AG09309 (cell line): Measurements from ENCODE around the gene YPEL4.
A peak's percentile ranks its signal among the peaks of the same experiment; 100 is the strongest.

Source experiments
- DNase-seq: peaks from one replicate; pipeline ENCODE4 v3.0.0-alpha.2; 2010; ENCODE audit warnings: low read depth
- H3K4me3 ChIP-seq: 2 replicates; pipeline ENCODE4 v1.5.1; 2011; ENCODE audit warnings: mild to moderate bottlenecking, low read depth, low read length, moderate library complexity; ENCODE audit not compliant: control insufficient read depth
- TF ChIP-seq, protein P1 (sequence below): IDR thresholded peaks from 2 replicates; pipeline ENCODE4 v1.5.1; 2011; ENCODE audit warnings: mild to moderate bottlenecking, low read depth, low read length, inconsistent platforms; ENCODE audit not compliant: insufficient read depth, control insufficient read depth; ENCODE audit errors: missing control alignments

The YPEL4 gene

DNA sequence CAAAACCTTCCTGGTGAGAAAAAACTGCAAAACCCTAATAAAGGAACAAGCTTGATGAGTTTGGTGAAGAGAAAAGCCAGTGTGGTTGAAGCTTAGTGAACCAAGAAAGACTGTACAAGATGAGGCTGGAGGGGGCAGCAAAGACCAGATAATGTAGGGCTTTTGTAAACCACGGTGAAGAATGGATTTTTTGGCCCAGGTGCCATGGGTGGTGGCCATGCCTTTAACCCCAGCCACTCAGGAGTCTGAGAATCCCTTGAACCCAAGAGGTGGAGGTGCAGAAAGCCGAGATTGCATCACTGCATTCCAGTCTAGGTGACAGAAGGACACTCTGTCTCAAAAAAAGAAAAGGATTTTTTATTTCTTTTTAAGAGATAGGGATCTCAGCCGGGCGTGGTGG is 13.2 kb upstream of the YPEL4 start:
- DNase-seq: no peak
- TF ChIP-seq, protein P1, sequence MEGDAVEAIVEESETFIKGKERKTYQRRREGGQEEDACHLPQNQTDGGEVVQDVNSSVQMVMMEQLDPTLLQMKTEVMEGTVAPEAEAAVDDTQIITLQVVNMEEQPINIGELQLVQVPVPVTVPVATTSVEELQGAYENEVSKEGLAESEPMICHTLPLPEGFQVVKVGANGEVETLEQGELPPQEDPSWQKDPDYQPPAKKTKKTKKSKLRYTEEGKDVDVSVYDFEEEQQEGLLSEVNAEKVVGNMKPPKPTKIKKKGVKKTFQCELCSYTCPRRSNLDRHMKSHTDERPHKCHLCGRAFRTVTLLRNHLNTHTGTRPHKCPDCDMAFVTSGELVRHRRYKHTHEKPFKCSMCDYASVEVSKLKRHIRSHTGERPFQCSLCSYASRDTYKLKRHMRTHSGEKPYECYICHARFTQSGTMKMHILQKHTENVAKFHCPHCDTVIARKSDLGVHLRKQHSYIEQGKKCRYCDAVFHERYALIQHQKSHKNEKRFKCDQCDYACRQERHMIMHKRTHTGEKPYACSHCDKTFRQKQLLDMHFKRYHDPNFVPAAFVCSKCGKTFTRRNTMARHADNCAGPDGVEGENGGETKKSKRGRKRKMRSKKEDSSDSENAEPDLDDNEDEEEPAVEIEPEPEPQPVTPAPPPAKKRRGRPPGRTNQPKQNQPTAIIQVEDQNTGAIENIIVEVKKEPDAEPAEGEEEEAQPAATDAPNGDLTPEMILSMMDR: no peak
- H3K4me3 ChIP-seq: no peak overlapping the region

DNA sequence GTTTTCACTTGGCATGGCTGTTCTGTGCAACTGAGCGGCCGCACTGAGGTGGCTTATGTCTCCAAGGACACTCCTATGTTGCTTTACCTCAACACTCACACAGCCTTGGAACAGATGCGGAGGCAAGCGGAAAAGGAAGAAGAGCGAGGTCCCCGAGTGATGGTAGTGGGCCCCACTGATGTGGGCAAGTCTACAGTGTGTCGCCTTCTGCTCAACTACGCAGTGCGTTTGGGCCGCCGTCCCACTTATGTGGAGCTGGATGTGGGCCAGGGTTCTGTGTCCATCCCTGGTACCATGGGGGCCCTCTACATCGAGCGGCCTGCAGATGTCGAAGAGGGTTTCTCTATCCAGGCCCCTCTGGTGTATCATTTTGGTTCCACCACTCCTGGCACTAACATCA is 10.0 kb upstream of the YPEL4 start:
- H3K4me3 ChIP-seq: no peak overlapping the region
- TF ChIP-seq, protein P1: no peak
- no peak for DNase-seq

DNA sequence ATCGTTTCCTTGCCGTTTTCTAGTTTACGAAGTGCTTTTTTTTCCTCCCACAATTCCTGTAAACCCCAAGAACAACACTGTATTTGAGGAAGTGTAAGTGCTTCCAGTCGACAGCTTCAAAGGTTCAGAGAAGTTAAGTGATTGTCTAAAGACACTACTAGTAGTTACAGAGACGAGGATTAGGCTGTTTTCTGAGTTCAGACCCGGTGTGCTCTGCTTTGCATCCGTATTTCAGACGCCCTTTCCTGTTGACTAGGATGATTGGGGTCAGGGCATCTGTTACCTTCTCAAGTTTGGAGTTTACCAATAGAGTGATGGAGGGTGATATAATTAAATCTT is 8.3 kb upstream of the YPEL4 start:
- TF ChIP-seq, protein P1: no peak
- peak overlapping the region; percentile 83 for H3K4me3 ChIP-seq
- DNase-seq: no peak

DNA sequence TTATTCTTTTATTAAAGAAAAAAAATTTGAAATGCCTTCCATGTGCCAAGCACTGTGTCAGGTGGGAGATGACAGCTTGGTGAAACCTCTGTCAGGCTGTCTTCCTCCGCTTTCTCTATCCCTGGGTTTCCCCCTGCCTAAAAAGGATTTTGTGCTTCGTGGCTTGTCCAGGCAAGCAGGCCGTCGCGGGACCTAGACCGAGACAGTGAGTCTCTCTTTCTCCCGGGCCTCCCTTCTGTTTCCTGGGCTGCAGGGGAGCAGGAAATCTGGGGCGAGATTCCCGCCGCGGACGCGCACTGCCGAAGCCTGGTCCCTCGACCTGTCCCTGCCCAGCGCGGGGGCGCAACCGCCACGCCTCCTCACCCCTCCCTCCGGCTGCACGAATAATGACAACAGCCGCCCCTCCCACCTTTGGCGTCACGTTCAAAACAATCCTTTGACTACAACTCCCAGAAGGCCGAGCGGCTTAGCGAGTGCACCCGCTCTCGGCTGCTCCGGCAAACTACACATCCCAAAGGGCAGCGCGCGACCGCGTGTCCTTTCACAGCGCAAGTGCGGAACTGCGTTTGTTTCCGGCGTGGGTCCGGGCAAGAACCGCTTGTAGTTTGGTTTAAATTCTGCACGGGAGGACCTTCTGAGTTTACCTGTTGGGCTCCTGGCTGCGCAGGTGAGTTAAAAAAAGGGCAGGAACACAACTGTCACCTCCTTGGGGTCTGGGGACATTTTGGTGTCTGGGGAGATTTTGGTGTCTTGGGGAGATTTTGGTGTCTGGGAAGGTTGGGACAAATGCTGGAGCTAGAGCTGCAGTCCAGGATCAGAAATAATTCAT is 7.7 kb upstream of the YPEL4 start, which contains the start of gene CLP1:
TSS of gene CLP1 (plus strand) at position 569 of the 829 bp plus-strand sequence. CDS start 1,715 bp downstream, outside the sequence.
- TF ChIP-seq, protein P1: no peak
- H3K4me3 ChIP-seq: peak within 1 kb of the TSS; percentile 83
- DNase-seq: peak; percentile 92

DNA sequence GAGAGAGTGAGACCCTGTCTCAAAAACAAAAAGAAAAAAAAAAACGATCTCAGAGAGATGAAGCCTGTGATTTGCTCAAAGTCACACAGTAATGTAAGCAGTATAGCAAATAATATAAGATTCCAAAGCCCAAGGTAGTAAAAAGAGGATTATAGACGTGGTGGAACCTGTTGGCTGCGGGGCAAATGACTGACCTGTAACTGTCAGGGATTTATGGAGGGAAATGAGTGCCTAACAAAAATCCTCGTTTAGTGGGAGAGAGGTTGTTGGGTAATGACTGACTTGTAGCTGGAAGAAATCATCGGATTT is 7.1 kb upstream of the YPEL4 start:
- peak overlapping the region; percentile 83 for H3K4me3 ChIP-seq
- DNase-seq: no peak
- TF ChIP-seq, protein P1: no peak

- DNase-seq: no peak
- TF ChIP-seq, protein P1: no peak
- H3K4me3 ChIP-seq: no peak overlapping the region
These were observed 3.5 kb upstream of the YPEL4 start for GRCh38 chr11:57653163-57653562.
